HG03097 (cell line): ENCODE data around the gene NUDT2.
"Not testable (repeated sequence)": the region's sequence is repeated elsewhere in the genome, so short reads cannot be mapped to it uniquely, and the experiment has no call there.

Experiments used
- ATAC-seq: cut with Tn5 transposase; IDR thresholded peaks from one replicate; pipeline ENCODE4 v1.9.1; 2021; ENCODE audit not compliant: unreplicated experiment, low FRiP score

Gene NUDT2

DNA sequence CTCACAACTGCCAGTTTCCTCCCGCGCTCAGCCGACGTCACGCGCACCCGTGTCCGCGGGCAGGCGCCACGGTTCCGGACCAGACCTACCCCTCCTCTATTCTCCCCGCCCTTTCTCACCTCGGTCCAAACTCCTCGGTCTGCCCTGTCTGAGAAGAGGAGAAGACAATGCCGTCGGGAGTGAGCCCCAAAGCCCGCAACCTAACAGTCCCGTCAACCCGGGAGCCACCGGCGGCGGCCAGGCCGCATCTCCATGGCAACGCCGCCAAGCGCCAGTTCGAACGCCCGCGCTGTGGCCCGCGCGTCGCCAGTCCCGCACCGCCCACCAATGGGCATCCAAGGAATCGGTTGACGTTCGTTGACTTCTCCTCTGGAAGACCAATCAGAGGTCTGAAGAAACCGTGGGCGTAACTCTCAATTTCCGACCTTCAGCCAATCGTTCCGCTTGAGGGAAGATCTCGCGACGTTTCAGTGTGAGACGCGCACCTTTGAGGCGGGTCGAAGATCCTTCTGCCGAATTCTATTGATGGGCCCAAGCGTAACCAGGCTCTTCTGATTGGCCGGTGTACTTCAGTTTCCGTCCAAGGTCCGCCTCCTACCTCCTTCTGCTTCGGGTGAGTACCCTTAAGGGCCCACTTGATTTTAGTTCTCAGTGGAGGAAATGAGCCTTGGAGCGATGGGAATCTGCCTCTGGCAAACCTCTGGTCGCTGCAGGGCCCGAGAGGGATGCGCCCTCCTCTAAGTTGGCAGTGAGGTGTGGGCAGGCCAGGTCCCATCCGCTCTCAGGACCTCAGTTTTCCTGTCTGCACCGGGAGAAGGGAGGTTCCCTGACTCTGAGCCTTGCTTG is at the start of gene NUDT2, which contains the start of gene KIF24:
NUDT2 (plus strand) TSS at position 583 of the 846 bp plus-strand sequence. CDS start 9,471 bp downstream, outside the sequence.
KIF24 (minus strand) TSS at position 282 of the 846 bp plus-strand sequence. CDS start 17,922 bp downstream, outside the sequence.
- ATAC-seq = peak; percentile 91

DNA sequence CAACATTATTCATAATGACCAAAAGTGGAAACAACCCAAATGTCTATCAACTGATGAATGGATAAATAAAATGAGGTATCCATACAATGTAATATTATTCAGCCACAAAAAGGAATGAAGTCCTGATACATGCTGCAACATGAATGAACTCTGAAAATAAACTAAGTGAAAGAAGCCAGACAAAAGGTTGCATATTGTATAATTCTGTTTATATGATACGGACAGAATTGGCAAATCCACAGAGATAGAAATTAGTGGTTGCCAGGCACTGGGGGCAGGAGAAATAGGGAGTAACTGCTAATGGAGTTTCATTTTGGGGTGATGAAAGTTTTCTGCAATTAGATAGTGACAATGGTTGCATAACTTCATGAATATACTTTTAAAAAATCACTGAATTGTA is 47.3 kb upstream of the NUDT2 start:
- ATAC-seq = no peak

DNA sequence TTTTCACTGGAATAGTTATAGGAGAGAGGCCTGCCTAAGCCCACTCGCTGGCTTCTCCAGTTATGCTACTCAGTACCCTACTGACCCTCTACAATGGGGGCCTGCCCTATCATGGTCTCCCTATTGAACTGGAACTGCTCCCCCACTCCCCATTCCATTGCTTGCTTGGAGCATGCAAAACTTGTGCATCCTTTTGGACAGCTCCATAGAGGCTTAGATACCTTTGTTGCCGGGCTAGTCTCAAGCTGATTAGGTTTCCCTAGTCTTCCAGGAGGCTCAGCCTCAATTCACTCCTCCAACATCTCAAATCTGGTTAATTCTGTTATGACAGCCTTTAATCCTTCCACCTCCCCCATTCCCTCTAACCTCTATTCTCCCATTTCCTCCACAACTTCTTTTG is 40.2 kb upstream of the NUDT2 start:
- no peak for ATAC-seq

DNA sequence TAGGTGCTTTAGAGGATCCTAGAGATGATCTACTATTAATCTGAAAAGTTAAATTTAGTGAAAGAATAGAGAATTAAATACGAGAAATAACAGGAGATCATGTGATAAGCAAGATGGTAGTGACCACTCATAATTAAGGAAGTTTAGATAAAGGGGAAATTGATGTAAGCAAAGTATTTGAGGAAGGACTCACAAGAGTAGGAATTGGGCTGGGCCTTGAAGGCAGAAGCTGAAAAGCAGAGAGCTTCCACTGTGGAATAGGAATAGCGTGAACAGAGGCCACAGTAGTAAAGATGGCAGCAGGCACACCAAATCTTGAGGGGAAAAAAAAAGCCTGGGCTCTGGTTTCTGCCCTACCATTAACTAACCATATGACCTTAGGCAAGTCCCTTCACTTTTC is 38.3 kb upstream of the NUDT2 start:
- no peak for ATAC-seq

DNA sequence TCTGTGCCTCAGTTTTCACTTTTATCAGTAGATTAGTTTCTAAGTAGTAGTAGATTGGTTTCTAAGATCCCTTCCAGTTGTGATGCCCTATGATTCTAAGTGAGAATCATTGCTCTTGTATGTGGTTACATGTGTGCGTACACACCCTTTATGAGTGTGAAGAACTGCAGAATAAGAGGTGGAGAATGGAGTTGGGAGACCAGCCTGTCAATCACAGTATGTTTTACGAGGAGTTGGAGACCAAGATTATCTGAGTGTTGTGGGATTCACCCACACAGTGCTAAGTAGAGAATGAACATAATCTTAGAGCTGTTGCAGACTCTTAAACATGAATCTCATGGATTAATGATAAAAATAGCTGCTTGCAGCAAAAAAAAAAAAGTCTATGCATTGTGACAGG is 37.9 kb upstream of the NUDT2 start:
- ATAC-seq = no peak

DNA sequence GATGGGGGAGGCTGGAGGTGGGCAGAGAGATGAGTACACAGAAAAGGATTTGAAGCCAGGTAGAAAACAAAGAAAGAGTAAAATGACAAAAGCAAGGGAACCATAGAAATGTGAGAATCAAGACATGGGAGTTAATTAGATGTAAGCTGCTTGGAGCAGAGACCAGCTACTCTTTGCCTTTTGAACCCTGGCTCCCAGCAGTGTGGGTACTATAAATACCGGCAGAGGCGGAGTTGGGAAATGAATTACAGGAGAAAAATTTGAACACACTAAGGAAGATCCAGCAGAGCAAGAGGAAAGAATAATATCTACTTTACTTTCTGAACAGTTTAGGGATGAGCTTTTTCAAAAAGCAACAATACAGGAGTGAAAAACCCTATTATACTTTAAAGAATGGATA is 36.8 kb upstream of the NUDT2 start:
- ATAC-seq = no peak

DNA sequence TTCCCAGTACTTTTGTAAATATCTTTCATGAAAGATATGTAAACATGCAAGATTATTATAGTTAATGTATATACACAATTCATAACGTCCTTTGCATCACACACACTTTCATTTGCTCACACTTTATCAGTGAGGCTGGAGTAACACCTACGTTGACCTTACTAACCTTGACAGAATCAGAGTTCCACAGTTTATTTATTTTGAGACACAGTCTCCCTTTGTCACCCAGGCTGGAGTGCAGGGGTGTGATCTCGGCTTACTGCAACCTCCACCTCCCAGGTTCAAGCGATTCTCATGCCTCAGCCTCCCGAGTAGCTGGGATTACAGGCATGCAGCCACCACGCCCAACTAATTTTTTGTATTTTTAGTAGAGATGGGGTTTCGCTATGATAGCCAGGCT is 28.3 kb upstream of the NUDT2 start:
- ATAC-seq = not testable (repeated sequence)

DNA sequence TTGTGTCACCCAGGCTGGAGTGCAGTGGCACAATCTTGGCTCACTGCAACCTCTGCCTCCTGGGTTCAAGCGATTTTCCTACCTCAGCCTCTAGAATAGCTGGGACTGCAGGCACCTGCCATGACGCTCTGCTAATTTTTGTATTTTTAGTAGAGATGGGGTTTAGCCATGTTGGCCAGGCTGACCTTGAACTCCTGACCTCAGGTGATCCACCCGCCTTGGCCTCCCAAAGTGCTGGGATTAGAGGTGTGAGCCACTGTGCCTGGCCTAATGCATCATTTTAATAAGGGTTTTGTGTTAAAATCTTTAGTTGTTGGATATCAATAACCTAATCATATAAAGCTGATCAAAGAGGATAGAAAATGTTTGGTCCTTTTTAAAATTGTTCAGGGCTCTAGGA is 21.1 kb upstream of the NUDT2 start:
- not testable (repeated sequence) for ATAC-seq

DNA sequence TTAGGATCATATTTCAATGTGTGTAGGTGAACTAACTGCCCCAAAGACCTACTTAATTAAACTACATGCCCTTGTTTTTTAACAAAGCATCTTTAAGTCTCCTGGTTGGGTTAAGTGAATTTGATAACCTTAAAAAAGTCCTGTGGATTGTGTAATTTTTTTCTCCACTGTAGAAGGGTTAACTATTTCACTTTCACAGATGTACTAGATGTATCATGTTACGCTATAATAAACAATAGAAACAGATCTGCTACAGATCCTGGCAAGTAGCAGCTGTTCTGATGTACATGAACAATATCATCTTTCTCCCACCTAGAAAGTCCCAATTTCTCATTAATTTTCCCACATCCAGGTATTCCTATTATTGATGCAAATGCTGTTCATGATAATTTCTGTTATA is 19.2 kb upstream of the NUDT2 start:
- ATAC-seq = no peak

DNA sequence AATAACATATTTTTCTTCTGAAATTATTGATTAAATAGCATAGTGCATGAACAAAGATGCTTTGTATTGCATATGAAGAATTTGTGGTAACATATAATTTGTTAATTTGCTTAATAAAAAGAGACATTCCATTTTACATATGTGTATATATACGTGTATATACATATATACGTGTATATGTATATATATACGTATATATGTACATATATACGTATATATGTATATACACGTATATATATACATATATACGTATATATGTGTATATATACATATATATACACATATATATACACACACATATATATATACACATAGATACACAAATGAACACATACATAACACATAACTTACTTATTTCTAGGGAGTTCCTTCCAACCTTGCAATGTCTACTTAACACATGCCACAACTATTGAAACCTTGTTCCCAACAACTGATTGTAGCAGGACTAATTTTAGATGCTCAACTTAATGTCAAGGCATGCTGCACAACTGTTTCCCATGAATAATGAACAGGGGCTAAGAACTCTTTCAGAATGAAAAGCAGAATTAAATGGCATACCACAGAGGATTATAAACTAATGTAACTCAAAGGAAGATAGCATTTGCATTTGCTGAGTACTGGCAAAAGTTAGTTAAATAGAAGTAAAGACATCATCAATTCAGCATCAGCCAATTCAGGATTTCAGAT is 17.7 kb upstream of the NUDT2 start:
- ATAC-seq = no peak

DNA sequence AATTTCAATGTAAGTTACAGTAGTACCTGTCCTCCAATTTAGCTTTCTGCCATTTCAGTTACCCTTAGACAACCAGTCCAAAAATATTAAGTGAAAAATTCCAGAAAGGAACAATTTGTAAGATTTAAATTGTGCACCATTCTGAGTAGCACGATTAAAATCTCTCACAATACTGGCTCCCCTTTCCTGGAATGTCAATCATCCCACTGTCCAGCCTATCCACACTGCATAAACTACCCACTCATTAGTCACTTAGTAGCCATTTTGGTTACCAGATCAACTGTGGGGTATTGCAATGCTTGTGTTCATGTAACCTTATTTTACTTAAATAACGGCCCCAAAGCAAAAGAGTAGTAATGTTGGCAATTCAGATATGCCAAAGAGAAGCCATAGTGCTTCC is 11.9 kb upstream of the NUDT2 start:
- no peak for ATAC-seq

DNA sequence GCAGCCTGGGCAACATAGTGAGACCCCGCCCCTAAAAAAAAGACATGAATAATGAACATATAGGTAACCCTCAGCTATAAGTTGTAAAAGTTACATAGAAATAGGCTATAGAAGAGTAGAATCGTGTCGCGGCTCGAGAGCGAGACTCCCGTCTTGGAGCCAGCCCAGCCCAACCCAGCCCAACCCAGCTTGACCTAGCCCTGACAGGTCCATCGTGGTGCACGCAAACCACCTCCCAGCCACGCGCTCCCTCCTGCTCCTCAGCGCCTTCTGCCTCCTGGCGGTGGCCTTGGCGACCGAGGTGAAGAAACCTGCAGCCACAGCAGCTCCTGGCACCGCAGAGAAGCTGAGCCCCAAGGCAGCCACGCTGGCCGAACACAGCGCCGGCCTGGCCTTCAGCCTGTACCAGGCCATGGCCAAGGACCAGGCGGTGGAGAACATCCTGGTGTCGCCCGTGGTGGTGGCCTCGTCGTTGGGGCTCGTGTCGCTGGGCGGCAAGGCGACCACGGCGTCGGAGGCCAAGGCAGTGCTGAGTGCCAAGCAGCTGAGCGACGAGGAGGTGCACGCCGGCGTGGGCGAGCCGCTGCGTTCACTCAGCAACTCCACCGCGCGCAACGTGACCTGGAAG is 11.1 kb upstream of the NUDT2 start:
- ATAC-seq = no peak

DNA sequence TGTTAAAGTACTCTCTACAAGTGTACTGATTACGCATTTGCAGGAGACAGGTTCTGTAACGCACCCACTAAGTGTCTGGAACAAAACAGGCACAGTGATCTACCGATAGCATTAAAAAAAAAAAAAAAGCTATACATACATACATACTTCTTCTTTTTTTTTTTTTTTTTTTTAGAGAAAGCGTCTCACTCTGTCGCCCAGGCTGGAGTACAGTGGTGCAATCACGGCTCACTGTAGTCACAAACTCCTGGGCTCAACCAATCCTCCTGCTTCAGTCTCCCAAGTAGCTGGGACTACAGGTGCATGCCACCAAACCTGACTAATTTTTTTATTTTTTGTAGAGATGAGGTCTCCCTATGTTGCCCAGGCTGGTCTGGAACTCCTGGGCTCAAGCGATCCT is 7.9 kb upstream of the NUDT2 start:
- ATAC-seq = no peak

DNA sequence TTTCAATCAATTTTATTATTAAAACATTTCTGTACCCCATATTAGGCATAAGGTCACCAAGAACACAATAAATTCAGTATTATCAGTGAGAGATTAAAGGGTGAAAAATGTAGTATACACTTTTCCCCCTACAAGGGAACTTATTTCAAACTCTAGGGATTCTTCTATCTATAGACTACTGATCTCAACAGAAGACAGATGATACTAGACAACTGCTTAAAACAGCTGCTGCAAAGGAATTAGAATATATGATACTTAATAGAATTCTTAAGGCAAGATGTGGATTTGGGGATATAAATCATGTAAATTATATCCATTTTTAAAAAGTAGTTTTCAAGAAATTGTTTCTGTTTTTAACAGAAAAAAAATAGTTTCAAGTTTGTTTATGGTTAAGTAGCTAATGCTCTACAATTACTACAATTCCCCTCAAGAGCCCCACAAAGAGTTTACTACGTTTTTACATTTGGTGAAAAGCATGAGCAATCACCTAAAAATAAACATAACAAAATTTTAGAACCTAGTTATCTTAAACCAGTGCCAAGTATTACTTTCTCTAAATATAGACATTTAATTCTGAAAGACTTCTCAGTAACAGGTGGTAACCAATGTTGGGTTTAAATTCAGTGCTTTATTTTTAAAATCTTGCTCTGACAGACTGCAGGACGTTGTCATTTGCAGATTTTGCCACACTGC is 6.3 kb upstream of the NUDT2 start:
- no peak for ATAC-seq

DNA sequence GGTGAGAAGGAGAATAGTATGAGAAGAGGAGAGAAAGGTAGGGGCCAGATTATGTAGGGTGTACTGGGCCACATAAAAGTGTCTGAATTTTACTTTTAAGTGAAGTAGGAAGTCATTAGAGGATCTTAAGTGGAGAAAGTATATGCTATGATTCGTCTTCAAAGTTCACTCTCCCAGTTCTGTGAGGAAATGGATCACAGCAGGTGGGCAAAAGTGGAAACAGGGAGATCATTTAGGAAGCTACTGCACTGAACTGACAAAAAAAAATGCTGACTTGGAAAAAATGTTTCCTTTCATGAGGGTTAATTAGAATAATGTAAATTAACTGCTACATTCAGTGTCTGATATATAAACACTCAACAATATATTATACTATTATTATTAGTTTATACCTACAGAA is 2.7 kb upstream of the NUDT2 start:
- ATAC-seq = no peak

DNA sequence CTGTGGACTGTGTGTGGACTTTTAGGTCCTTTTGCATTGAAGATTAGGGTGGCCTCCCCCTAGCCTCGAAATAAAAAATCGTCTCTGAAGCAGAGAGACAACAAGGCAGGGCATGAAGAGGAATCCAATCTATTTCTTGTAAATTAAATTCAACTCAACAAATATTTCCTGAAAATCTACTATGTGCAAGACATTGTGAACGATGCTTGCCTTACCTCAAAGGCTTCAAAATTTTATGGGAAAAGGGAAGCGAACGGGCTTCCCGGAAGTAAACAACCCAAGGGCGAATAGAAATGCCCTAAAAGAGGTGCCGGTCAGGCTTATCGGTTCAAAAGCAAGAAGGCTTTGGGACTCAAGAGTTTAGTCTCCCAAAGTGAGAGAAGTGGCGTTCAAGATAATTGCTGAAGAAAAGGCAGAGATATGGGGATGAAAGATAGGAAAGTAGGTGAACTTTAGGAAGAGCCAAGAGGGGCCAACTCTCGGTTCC is 826 bp upstream of the NUDT2 start:
- ATAC-seq = no peak

DNA sequence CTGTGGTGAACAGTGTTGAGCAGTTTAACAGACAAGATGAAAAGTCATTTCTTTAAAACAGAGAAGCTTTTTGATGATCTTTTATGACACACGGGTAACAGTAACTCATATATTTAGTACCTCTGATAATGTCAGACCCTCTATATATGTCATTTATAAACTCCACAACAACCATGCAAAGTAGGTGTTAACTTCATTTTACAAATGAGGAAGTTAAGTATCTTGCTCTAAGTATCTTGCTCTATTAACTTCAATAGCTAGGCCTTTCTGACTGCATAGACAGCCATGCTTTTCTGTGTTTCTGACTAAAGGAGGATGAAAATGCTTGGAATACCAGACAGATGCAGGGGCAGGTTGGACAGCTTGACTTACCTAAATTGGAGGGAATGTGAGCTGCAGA is 1.8 kb downstream of the NUDT2 start:
- ATAC-seq = no peak

DNA sequence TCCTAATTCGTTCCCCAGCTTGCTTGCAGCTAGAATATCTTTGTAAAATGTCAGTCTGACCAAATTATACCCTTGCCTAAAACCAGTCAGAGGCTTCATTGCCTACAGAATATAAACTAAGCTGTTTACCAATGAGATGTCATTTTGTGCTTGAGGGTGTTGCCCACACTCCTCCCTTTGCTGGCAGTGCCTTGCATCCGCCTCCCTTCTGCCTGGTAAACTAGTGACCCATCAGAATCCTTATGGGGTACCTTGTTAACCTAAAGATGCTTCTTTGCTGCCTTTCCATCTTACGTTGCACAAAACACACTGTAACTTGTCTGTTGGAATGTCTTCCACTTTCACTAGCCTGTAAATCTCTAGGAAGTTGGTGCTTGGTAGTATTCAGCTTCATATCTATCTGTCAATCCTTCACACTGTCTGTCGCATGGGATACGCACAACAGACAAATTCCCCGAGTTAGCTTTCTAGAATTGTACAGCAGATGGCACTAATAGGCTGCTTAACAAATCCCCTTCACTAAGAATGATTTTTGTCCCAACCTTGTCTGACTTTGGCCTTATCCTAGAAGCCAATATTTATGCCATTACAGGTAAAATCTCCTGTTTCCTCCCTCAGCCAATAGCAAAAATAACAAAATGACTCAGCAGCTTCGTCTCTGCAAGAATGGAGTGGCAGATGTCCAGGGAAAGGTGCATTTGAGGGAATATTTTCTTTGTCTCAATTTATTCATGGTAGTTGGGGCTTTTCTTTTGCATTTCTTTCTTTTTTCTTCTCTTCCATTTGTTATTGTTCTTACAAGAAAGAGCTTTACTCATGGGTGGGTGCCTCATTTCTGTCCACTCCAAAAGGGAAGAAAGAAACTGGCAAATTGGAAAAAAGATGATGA is 3.0 kb downstream of the NUDT2 start:
- no peak for ATAC-seq

DNA sequence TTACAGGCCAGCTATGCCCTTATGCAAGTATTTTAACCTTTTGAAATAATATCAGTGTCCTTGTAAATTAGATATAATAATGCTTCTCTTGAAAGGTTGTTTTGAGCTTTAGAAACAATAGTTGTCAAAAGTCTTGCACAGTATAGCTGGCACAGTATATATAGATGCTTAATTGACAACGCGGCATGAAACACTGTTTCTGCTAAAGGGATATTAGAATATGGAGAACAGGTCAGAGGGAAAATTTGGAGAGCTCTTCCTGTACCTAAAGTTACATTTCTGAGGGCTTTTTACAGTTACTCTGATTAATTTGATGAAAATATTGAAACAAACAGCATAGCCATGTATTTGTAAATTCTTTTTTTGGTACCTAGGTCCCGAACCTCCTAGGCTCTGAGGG is 4.5 kb downstream of the NUDT2 start:
- no peak for ATAC-seq

DNA sequence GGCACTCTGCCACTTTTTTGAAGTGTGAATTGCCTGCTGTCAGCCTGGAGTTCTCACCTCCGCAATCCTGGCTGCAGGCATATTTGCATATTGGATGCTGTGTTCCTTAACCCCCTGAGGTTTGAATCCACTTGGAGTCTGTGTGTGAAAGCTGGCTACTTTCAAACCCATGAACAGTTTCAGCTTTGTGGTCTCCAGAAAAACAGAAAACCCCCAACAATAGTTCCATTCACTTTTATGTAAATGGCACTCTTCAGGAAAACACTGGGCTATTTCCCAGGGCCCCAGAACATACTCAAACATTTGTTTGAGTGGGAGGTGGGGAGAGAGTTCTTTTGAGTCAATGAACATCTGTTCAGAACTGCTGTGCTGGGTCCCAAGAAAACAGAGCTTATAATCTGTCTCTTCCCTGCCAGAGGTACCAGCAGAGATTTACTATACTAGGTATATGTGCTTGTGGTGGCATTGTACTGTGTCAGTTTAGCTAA is 5.0 kb downstream of the NUDT2 start:
- no peak for ATAC-seq
